Measurements from ENCODE around the gene ETV1.

ETV1 gene

GRCh38 chr7:13988065-13988464 is 1.4 kb downstream of the ETV1 start:
- in situ Hi-C loops (cut with HindIII; ENCODE audit: low sequenced_read_pairs): no loop called here

GRCh38 chr7:13987395-13987794 is 2.1 kb downstream of the ETV1 start:
- in situ Hi-C loops (cut with HindIII; ENCODE audit: low sequenced_read_pairs): no loop called here

GRCh38 chr7:13986208-13986607 is 3.3 kb downstream of the ETV1 start:
- in situ Hi-C loops (cut with HindIII; ENCODE audit: low sequenced_read_pairs): no loop called here

DNA sequence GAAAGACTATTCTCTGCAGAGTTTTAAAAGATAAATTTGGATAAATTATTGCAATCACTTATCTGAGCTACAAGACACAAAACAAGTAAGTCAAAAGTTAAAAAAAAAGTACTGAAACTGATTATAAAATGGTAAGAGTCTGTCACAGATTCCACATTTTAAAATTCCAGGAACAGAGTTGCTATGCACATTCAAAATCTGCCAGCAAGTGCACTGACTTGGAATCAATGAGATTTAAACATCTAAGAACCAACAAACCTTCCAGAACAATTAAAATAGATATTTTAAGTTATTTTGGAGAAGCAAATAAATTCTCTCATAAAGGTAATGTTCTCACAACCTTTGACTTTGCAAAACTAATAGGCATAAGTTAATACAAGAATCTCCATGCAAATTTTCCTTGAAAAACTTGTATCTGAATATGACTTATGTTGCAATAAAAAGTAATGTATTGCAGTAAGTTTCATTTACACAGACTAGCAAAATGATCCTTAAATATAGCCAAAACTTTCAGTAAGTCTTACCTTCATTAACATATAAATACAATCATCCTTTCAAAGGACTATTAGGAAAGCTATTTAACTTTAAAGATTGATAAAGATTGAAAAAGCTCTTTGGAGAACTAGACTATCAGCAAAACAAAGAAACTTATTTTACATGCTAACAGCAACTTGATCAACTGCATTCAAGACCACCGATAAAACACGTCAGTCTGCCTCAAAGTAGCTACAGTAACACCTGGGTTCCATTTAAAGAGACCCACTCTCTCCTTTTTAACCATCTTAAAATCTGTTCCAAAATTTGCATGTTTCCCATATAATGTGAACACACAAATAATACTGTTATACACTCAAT is 4.4 kb downstream of the ETV1 start:
- in situ Hi-C loops (cut with HindIII; ENCODE audit: low sequenced_read_pairs): no loop called here

DNA sequence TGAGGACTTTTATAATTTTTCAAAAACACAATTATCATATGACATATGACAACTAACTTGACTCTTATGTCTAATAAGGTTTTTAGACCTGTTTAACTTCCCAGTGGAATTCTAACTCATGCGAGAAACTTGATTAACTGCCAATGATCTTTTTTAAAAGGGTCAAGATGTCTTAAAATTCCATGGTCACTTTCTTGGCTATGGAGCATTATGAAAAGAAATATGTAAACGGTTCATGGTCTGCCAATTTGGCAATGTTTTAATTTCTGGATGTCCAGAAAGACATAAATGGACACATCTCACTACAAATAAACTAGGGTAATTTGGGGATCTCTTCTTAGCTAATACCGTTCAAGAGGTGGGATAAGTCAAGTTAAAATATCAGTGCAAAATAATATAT is 5.4 kb downstream of the ETV1 start:
- in situ Hi-C loops (cut with HindIII; ENCODE audit: low sequenced_read_pairs): no loop called here

GRCh38 chr7:13982940-13983677 is 6.4 kb downstream of the ETV1 start:
- in situ Hi-C loops (cut with HindIII; ENCODE audit: low sequenced_read_pairs): no loop called here

DNA sequence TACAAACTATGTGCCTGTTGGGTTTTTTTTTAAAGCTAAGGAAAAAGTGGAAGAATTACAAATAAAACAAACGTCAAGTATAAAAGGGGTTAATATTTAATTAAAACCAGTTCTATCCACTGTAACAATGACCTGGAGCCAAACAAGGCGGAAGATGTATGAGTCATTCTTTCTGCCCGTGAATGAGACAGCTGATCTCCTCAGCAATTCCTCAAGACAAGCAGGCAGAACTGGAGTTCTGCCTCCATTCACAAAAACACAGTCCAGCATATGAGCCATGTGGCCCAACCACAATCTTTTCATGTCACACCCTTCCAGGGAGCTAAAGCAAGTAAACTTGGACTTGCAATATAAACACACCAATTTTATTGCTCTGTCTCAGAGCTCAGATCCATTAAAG is 8.4 kb downstream of the ETV1 start:
- in situ Hi-C loops (cut with HindIII; ENCODE audit: low sequenced_read_pairs): no loop called here

- in situ Hi-C loops (cut with HindIII; ENCODE audit: low sequenced_read_pairs): no loop called here
Measured at GRCh38 chr7:13980474-13980873, 9.0 kb downstream of the ETV1 start.

DNA sequence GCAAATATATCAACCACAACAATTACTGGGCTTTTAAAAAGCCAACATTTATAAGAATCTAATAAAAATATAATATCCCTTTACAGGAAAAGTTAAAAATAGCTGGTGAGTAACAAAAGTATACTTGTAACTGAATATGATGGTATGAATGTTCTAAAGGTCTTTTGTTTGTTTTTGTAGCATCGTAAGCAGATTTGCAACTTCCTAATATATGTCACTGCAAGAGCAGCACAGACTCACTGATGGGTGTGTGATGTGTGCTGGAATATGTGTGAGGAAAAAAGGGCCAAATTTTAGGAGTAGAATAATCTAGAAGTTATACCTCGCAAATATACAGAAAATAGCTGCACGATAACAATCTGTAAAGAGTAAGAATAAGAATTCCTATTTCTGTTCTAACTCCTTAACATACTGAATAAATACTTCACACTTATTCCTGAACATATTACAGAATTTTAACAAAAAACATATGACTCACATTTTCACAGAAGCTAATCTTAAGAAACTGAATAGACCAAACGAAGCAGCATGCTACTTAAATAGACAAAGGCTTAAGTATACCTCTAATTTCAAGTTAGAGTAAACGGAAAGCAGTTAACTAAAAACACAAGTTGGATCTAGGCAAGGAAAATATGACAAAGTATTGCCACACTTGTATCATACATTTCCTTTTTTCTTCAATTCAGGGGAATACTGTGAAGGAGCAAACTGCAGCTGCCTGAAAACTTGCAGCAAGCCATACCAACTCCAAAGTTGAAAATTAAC is 9.6 kb downstream of the ETV1 start:
- in situ Hi-C loops (cut with HindIII; ENCODE audit: low sequenced_read_pairs): no loop called here

DNA sequence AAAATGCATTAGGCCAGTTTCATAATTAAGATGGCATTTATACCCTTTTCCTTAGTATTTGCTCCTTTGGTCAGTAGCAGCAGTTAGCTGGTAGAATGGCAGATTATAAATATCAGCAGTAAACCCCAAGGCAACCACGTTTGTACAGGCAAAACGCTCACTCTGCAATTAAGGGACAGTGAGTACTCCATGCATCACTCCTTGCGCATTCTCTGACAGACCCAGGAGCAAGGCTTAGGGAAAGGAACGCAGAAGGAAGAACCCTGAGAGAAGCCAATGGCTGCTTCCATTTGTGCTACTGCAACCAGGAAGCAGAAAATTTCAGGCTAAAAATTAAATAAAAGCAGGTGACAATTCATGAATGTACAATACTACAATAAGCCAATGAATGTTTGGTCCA is 12.9 kb downstream of the ETV1 start:
- in situ Hi-C loops (cut with HindIII; ENCODE audit: low sequenced_read_pairs): no loop called here

DNA sequence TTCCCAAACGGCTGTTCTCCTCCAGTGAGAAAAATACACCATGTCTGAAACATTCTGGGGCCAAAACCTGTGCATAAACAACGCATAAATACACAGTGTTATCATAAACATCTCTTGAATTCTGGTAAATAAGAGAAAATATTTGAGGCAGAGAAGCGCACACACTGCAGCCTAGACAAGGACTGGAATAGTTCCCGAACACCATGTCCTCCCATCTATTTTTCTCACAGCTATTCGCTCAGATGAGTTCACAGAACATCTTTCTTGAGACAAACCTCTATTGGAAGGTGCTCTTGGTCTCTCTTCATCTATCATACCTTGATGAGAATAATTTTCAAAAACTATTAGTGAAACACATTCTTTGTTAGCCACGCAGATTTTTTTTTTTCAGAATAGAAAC is 24.4 kb downstream of the ETV1 start:
- in situ Hi-C loops (cut with HindIII; ENCODE audit: low sequenced_read_pairs): no loop called here

DNA sequence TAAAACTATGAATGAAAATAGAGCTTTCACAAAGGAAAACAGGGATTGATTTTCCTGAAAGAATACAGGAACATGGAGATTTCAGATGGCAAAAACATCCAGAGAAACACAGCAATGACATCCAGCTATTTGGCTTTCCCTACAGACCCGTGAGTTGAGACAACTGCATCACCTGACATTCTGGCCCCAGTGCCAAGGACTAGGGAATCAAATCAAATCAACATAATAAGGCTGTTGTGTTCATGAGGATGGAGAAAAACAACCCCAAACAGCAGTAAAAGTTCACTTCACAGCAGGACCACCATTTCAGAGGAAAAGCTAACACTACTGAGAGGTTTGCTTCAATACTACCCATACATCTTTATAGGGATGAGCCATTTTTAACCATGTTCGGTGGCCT is 25.5 kb downstream of the ETV1 start:
- in situ Hi-C loops (cut with HindIII; ENCODE audit: low sequenced_read_pairs): no loop called here

- in situ Hi-C loops (cut with HindIII; ENCODE audit: low sequenced_read_pairs): no loop called here
Measured at GRCh38 chr7:13955494-13955893, 34.0 kb downstream of the ETV1 start.

DNA sequence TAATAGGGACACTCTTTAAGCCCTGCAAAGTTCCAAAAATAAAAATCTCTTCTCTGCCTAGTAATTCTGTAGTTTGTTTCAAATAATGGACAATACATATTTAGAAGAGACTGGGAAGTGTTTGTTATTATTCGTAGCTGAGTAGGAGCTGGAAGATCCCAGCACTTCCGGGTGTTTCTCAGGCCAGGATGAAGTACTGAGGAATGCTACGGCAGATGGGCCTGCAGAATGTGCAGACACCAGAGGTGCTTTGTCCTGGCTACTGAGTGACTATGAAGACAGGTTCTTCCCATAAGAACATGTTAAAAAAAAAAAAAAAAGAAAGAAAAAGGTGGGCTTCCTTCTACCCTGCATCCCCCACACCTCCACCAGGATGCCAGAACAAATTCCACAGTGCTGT is 36.1 kb downstream of the ETV1 start:
- in situ Hi-C loops (cut with HindIII; ENCODE audit: low sequenced_read_pairs): no loop called here

DNA sequence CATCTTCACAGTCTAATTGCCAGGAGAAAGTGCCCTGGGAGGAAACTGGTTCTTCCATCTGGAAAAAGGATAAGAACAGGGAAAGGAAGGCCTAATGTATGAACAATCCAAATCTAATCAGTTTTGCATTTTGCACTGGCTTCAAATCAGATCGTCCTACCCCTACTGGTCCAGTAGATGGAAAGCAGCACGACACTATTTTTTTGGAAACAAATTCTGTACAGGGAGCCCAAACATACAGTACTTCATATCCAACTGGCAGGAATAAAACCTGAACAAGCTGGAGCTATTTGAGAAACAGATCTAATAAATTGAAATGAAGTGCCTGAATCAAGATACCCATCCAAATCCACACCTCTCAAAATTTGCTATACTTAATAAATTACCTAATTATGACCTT is 36.5 kb downstream of the ETV1 start:
- in situ Hi-C loops (cut with HindIII; ENCODE audit: low sequenced_read_pairs): no loop called here

- in situ Hi-C loops (cut with HindIII; ENCODE audit: low sequenced_read_pairs): no loop called here
Measured at GRCh38 chr7:13949939-13950338, 39.5 kb downstream of the ETV1 start.

DNA sequence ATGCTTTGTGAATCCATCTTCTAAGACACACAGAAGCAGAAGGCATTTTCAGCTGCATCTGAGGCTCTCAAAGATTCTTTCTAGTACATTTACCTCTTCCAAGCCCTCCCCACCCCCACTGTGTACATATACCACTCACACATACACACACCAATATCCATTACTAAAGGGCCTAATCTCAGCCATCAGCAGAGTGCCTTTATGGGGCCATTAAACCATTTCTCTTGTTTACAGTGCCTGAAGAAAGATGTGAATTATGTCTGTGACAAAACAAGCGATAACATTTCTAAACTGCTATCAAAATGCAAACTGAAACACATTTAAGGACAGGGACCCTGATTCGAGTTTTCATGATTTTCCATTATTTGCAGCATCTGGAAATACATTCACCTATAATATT is 40.0 kb downstream of the ETV1 start:
- in situ Hi-C loops (cut with HindIII; ENCODE audit: low sequenced_read_pairs): no loop called here

DNA sequence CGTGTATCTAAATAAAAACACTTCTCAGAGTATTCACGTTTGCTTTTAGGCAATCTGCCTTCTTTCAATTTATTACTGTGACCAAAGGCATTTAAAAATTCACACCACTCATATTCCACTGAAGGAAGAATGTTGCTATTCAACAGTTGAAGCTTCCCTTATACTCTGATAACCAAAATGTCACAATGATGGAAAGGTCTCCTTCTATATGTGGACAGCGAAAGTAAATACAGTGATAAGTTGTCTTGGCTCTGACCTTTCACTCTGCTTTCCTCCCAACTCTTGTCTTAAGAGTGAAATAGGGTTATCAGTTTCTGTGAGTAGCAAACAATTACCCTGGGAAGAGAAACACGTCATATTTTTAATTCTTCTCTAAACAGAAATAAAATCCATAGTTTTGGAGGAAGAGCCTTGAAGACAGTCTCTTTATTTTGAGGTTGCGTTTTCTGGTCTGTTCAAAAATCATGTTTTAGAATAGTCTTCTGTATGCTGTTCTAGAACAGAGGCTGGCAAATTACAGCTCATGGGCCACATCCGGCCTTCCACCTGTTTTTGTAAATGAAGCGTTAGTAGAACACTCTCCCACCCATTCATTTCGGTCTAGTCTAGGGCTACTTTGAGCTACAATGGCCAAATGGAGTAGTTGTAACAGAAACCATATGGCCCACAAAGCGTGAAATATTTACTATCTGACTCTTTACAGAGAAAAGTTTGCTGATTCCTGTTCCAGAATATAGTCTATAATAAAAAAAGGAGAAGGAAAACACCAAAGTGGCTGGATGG is 41.3 kb downstream of the ETV1 start:
- in situ Hi-C loops (cut with HindIII; ENCODE audit: low sequenced_read_pairs): no loop called here

- in situ Hi-C loops (cut with HindIII; ENCODE audit: low sequenced_read_pairs): no loop called here
Measured at GRCh38 chr7:13947535-13947934, 41.9 kb downstream of the ETV1 start.

DNA sequence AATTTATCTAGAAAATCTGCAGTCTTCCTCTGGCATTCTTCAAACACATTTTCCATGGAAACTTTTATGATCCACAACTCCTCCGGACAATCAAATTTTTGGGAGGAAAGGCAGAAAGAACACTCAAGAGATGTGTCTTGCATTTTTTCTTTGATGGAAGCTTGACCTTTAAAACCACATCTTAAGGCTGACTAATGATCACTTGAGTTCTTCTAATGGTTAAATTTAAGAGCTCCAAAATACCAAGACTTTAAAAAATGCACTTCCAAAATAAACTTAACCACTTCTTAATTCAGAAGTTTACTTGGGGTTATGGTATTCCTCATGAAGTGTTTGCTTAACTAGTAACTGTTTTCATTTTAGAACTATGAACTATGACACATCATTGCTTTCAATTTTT is 43.3 kb downstream of the ETV1 start:
- in situ Hi-C loops (cut with HindIII; ENCODE audit: low sequenced_read_pairs): no loop called here

- in situ Hi-C loops (cut with HindIII; ENCODE audit: low sequenced_read_pairs): no loop called here
Measured at GRCh38 chr7:13945670-13946069, 43.8 kb downstream of the ETV1 start.
